PC-9 (cell line): Measurements from ENCODE around the gene REEP6. TPM values are rescaled to one million over a fixed set of nuclear protein-coding genes. Genes with fewer than 3 reads are reported as not detected.

Experiments
- BruUV-seq: library from RNA; stranded (reverse); fragments of 400-500 nt; replicated peaks from 2 replicates; lab custom pipeline; 2021; lab: Mats Ljungman, UMichigan
- CTCF ChIA-PET: fragments of 300-600 bp; sonication (Branson Sonifier 250); formaldehyde crosslinking; loops from one replicate; lab custom pipeline; 2022; ENCODE audit warnings: antibody characterized with exemption; lab: Charles Lee
- POLR2A ChIA-PET: fragments of 300-600 bp; sonication (Branson Sonifier 250); formaldehyde crosslinking; loops from one replicate; lab custom pipeline; 2022; ENCODE audit warnings: antibody characterized with exemption; ENCODE audit not compliant: unreplicated experiment; lab: Charles Lee
- DNase-seq, 2 experiments: peaks; one replicate each; pipeline versions ENCODE4 v3.0.0 to v3.0.0-alpha.2; 2015 to 2022; ENCODE audit warnings: mixed read lengths in 1 of 2
- H2AFZ ChIP-seq: fragments of 200-600 bp; sonication (generic); 2 replicates; pipeline ENCODE4 v1.8.1; 2017; ENCODE audit warnings: antibody characterized with exemption
- H3F3A ChIP-seq: fragments of 200-600 bp; sonication (generic); 2 replicates; pipeline ENCODE4 v1.8.1; 2017; ENCODE audit warnings: antibody characterized with exemption, mild to moderate bottlenecking, low read depth; ENCODE audit not compliant: insufficient read depth
- H3K27ac ChIP-seq: fragments of 200-600 bp; sonication (generic); 2 replicates; pipeline ENCODE4 v1.6.1; 2016; ENCODE audit warnings: mixed run types
- H3K27me3 ChIP-seq: fragments of 200-600 bp; sonication (generic); 2 replicates; pipeline ENCODE4 v1.6.1; 2016; ENCODE audit warnings: low read depth, mixed run types; ENCODE audit not compliant: insufficient read depth
- H3K36me3 ChIP-seq: fragments of 200-600 bp; sonication (generic); 2 replicates; pipeline ENCODE4 v1.6.1; 2016; ENCODE audit warnings: low read depth, mixed run types
- H3K4me1 ChIP-seq: fragments of 200-600 bp; sonication (generic); replicated peaks from 2 replicates; pipeline ENCODE4 v1.6.1; 2016; ENCODE audit warnings: mixed run types; ENCODE audit not compliant: insufficient read depth
- H3K4me2 ChIP-seq: fragments of 200-600 bp; sonication (generic); 2 replicates; pipeline ENCODE4 v1.6.1; 2017; ENCODE audit warnings: mixed run types
- H3K4me3 ChIP-seq: fragments of 200-600 bp; sonication (generic); 2 replicates; pipeline ENCODE4 v1.6.1; 2016; ENCODE audit warnings: mixed run types
- H3K79me2 ChIP-seq: fragments of 200-600 bp; sonication (generic); 2 replicates; pipeline ENCODE4 v1.6.1; 2017; ENCODE audit warnings: low read depth, mixed run types
- H3K9me2 ChIP-seq: fragments of 200-600 bp; sonication (generic); 2 replicates; pipeline ENCODE4 v1.8.1; 2017; ENCODE audit warnings: mild to moderate bottlenecking; ENCODE audit not compliant: insufficient read depth
- H3K9me3 ChIP-seq: fragments of 200-600 bp; sonication (generic); 2 replicates; pipeline ENCODE4 v1.8.1; 2016; ENCODE audit warnings: low read depth; ENCODE audit not compliant: insufficient read depth
- H4K20me1 ChIP-seq: fragments of 200-600 bp; sonication (generic); 2 replicates; pipeline ENCODE4 v1.8.1; 2017; ENCODE audit not compliant: insufficient read depth
- CTCF ChIP-seq: fragments of 200-600 bp; sonication (generic); conservative IDR thresholded peaks from 2 replicates; pipeline ENCODE4 v1.6.1; 2017; ENCODE audit warnings: mixed run types, antibody characterized with exemption, mild to moderate bottlenecking, moderate library complexity
- EZH2 ChIP-seq: fragments of 200-600 bp; sonication (generic); IDR thresholded peaks from 2 replicates; pipeline ENCODE4 v1.8.0; 2017; ENCODE audit warnings: antibody characterized with exemption, low read depth
- intact Hi-C: fragments of 100-400 bp; cut with micrococcal nuclease; formaldehyde crosslinking; loops from one replicate; pipeline ENCODE4 v1.10.0; 2022; ENCODE audit not compliant: unreplicated experiment
- total RNA-seq: library from RNA; stranded (reverse); gene quantifications from 2 replicates; pipeline ENCODE4 v1.2.3, GENCODE V29; 2021

REEP6 gene
- total RNA-seq, 1 experiment from 2014 or later: 39.5 TPM

DNA sequence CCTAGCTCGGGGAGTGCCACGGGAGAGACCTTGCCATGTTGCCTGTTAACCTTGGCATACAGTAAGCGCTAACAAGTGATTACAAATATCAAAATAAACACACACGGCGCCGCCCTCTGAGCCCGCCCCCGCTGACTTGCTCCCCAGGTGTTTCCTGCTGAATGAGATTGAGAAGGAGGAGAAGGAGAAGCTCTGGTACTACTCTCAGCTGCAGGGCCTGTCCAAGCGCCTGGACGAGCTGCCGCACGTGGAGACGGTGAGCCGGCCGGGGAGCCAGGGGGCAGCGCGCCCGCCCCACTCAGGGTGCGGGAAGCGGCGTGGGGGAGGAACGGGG lies 36.0 kb upstream of the REEP6 start:
- H3K79me2 ChIP-seq: no peaks in the 10 kb centered on the region
- intact Hi-C loops: loop anchor here (5.0 kb wide), 1 partner anchor 48 kb away; the partner anchor contains the start of gene DAZAP1
- no peaks in the 10 kb centered on the region for H3K9me3 ChIP-seq
- peak overlapping the region; percentile 30; the same call in 1 of the 2 replicates for H3K27ac ChIP-seq
- no peaks in the 10 kb centered on the region for H3K9me2 ChIP-seq
- H3K4me3 ChIP-seq: peak overlapping the region; percentile 50; the same call in 1 of the 2 replicates
- peak overlapping the region; percentile 72 for H3K4me2 ChIP-seq
- peak; percentile 52 to 64 for DNase-seq
- no peak for TF ChIP-seq CTCF
- no peak for TF ChIP-seq EZH2
- BruUV-seq: no TSS peak
- POLR2A ChIA-PET: no interaction called here
- H4K20me1 ChIP-seq: no peaks in the 10 kb centered on the region
- H3K4me1 ChIP-seq: no peaks in the 10 kb centered on the region
- H3F3A ChIP-seq: peaks cover 10% of the 10 kb centered on the region
- no peaks in the 10 kb centered on the region for H3K27me3 ChIP-seq
- CTCF ChIA-PET: no interaction called here
- peak overlapping the region; percentile 72 for H2AFZ ChIP-seq
- H3K36me3 ChIP-seq: no peaks in the 10 kb centered on the region

DNA sequence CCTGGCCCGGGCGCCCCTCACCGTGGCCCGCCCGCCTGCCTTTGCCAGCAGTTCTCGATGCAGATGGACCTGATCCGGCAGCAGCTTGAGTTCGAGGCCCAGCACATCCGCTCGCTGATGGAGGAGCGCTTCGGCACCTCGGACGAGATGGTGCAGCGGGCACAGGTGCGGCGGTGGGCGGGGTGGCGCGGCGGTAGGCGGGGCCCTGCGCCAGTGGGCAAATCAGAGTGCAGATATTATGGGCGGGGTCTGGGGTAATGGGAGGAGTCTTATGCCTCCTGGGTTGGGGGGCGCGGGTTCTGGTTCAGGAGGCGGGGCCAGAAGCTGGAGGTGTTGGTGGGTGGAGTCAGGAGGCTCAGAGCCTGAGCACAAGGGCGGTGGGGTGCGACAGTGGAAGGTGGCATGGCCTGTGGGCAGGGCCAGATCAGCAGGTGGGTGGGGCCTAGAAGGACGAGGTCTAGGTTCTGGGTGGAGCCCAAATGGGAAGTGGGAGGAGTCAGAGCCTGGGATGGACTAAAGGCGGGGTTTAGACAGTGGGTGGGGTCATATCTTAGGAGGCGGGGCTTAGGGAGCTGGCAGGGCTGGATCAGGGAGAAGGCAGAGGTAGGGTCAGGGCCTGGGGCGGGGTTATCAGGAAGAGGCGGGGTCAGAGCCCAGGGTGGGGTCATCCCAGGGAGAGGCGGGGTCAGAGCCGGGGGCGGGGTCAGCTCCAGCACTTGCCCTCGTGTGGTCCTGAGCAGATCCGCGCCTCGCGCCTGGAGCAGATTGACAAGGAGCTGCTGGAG lies 35.5 kb upstream of the REEP6 start:
- Histone ChIP-seq H3F3A (peaks cover 10% of the 10 kb centered on the region), H3K9me2 (no peaks in the 10 kb centered on the region), H3K36me3 (no peaks in the 10 kb centered on the region), H3K4me3 (peak overlapping the region; percentile 50; the same call in 1 of the 2 replicates), H3K79me2 (no peaks in the 10 kb centered on the region), H3K27ac (peak overlapping the region; percentile 30; the same call in 1 of the 2 replicates), H3K27me3 (no peaks in the 10 kb centered on the region), H3K4me1 (no peaks in the 10 kb centered on the region), H4K20me1 (no peaks in the 10 kb centered on the region), H3K9me3 (no peaks in the 10 kb centered on the region), H2AFZ (peak overlapping the region; percentile 72), H3K4me2 (peak overlapping the region; percentile 72)
- ChIA-PET POLR2A (interaction anchor here (0.5 to 0.7 kb wide), 5 partner anchors 101 to 294 kb away, joined by 3 to 13 read pairs (median 4); a partner anchor contains a TSS), CTCF (interaction anchor here (0.7 kb wide), 1 partner anchor 186 kb away, joined by 5 read pairs; the partner anchor contains the start of gene CIRBP)
- intact Hi-C loops: loop anchor here (5.0 kb wide), 1 partner anchor 48 kb away; the partner anchor contains the start of gene DAZAP1
- no TSS peak for BruUV-seq
- TF ChIP-seq CTCF (no peak), EZH2 (no peak)
- peak; percentile 91 to 93 for DNase-seq

DNA sequence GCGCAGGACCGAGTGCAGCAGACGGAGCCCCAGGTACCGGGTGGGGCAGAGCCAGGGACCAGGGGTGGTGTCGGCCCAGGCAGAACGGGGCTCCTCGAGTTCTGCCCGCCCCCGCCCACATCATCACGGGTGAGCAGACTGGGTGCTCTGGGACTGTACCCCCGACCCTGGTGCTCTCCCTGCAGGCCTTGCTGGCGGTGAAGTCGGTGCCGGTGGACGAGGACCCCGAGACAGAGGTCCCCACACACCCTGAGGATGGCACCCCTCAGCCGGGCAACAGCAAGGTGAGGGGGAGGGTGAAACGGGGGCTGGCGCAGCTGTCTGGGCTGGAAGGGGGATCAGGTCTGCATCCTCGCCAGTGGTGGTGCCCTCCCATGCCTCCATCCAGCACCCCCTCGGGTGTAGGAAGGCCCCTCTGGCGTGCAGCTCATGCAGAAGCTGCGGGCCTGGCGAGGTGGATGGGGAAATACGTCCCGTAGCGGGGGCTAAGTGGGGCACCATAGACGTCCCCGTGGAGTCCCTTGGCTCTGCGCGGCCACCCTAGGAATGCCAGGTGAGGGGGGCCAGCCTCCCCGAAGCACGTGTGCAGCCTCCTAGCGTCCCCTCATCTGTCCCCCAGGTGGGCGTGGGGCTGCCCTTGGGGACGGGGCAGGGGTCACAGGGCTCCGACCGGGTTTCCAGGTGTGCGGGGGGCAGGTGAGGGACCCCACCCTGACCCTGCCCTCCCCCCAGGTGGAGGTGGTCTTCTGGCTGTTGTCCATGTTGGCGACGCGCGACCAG lies 34.7 kb upstream of the REEP6 start:
- Histone ChIP-seq H3K4me3 (no peak overlapping the region), H2AFZ (no peak overlapping the region), H3K36me3 (no peaks in the 10 kb centered on the region), H3K27me3 (no peaks in the 10 kb centered on the region), H3K79me2 (no peaks in the 10 kb centered on the region), H3K27ac (no peak overlapping the region), H3K9me3 (no peaks in the 10 kb centered on the region), H3F3A (peaks cover 10% of the 10 kb centered on the region), H3K4me1 (no peaks in the 10 kb centered on the region), H3K9me2 (no peaks in the 10 kb centered on the region), H3K4me2 (peak overlapping the region; percentile 56; the same call in 1 of the 2 replicates), H4K20me1 (no peaks in the 10 kb centered on the region)
- no TSS peak for BruUV-seq
- TF ChIP-seq EZH2 (no peak), CTCF (no peak)
- CTCF ChIA-PET: interaction anchor here (0.7 kb wide), 1 partner anchor 187 kb away, joined by 5 read pairs; the partner anchor contains the start of gene CIRBP
- no peak for DNase-seq
- intact Hi-C loops: loop anchor here (5.0 kb wide), 1 partner anchor 49 kb away; the partner anchor contains the start of gene DAZAP1
- POLR2A ChIA-PET: interaction anchor here (0.5 to 0.7 kb wide), 4 partner anchors 101 to 294 kb away, joined by 3 to 13 read pairs (median 4); a partner anchor contains a TSS
